ENCODE measurements around the gene CLCF1.

The CLCF1 gene

GRCh38 chr11:67372993-67373647 is at the start of gene CLCF1:
Gene CLCF1 (minus strand): TSS chr11:67373598. CDS start chr11:67373539, 59 bp downstream.
- DNase-seq, result no peak

DNA sequence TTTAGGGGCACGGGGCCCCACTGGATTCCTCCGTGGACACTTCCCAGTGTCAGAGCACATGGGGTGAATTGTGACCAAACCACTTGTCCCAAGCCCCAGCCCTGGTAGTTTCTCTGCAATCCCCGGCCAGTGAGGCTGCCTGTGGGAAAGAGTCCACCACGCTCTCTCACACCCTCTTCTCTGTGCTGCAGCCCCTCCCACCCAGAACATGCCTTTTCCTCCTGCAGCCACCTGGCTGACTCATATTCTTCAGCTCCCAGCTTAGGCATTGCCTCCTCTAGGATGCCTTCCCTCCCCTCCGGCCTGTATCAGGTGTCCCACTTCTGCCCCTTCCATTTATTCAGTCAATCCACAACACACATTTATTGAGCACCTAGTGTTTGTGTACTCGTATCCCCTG is 49.5 kb upstream of the CLCF1 start:
- no peak for DNase-seq

DNA sequence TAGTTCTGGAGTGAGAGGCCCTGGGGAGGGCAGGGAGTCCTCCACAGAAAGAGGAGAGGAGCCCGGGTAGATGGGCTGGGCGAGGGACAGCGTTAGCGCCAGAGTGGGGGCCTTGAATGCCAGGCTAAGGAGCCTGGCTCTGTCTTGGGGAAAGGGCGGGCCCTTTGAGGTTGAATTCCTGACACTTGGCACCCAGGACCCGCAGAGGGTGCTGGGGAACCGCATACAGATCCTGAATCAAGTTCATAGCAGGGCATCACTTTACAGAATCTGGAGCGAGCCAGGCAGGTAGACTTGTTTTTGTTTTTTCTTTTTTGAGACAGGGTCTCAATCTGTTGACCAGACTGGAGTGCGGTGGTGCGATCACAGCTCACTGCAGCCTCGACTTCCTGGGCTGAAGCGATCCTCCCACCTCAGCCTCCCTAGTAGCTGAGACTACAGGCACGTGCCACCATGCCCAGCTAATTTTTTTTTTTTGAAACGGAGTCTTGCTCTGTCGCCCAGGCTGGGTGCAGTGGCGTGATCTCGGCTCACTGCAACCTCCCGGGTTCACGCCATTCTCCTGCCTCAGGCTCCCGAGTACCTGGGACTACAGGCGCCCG is 48.1 kb upstream of the CLCF1 start:
- DNase-seq, result no peak

DNA sequence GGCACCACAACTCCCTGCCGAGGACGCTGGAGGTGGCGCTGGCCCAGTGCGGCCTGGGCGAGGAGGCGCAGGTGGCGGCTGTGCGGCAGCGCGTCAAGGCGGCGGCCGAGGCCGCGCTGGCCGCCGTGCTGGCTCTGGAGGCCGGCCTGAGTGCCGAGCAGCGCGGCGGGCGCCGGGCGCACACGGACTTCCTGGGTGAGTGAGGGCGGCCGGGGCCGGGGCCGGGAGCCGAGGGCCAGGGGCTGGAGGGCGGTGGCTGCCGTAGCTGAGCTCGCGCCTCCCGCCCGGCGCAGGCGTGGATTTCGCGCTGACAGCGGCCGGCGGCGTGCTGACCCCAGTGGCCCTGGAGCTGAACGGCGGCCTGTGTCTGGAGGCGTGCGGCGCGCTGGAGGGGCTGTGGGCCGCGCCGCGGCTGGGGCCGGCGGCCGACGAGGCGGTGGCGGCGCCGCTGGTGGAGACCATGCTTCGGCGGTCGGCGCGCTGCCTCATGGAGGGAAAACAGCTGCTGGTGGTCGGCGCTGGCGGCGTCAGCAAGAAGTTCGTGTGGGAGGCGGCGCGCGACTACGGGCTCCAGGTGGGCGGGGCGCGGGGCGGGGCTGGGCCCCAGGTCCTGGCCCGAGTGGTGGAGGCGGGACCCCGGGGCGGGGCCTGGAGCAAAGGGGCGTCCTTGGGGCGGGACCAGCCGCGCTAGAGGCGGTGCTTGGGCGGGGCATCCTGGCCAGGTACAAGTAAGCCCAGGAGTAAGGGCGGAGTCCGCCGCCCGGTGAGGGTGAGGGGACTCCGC is 47.4 kb upstream of the CLCF1 start:
- DNase-seq, result peak; percentile 97 to 100

DNA sequence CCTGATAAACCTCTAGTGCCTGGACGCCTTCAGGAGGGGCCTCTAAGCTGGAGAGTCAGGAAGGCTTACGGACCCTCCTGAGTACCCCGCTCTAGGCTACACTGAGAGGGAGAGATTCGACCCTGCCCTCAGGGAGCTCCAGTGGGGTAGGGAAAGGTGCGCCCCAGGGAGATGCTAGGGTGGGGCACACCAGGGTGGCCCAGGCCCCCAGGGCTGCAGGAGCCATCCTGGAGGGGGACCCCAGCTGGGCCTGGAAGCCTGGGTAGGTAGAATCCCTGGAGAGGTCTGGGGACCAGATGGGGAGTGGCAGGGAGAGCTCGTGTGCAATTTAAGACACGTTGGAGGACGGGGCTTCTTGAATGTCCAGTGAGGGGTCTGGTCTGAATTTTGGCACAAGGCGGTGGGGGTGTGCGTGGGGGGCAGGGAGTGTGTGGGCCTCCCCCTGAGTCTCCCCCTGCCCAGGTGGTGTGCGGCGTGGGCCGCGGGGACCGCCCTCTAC is 46.8 kb upstream of the CLCF1 start:
- DNase-seq, result no peak

DNA sequence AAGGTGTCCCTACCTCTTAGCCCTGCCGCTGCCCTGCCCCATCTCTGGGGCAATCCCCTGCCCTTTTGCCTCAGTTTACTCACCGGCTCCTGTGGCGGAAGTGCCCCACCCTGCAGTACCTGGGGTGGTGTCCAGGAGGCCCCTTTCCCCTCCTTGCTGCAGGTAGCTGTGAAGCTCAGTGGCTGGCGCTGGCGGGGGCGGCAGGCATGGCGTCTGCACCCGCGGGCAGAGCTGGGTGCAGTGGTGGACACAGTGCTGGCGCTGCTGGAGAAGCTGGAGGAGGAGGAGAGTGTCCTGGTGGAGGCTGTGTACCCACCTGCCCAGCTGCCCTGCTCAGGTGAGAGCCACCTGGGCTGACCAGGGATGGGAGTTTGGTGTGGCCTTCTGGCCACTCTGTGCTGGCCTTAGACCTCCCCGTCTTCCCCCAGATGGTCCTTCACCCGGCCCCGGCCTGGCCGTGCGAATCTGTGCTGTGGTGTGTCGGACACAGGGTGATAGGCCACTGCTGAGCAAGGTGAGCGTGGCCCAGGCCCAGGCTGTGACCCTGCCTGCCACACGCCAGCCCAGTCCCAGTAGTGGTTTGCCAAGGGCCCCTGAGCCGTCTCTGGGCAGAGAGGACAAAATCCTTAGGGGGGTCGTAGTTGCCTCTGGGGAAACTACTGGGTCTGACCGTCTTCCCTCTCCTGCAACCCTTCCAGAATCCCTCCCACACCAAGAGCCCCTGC is 46.1 kb upstream of the CLCF1 start:
- DNase-seq, result no peak

GRCh38 chr11:67418476-67419281 is 45.3 kb upstream of the CLCF1 start:
- no peak for DNase-seq

DNA sequence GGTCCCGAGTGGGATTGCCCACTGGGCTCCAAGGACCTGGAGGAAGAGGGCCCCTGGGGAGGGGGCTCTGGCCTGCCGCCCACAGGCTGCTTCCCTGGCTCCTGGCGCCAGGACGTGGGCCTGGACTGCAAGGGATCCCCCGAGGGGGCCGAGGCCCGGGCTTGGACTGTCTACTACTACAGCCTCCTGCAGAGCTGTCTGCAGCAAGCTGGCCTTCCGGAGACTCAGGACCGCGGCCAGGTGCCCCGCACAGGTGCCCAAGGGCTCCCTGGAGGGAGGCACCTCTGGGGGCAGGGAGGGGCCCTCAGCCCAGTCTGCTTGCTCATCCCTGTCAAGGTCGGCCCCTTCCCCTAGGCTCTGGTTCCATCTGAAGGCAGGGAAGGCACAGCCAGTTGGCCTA is 44.0 kb upstream of the CLCF1 start:
- no peak for DNase-seq

- peak in 1 of 2 experiments; percentile 82 for DNase-seq
Measured at GRCh38 chr11:67416416-67417335, 43.3 kb upstream of the CLCF1 start.

GRCh38 chr11:67415501-67416304 is 42.3 kb upstream of the CLCF1 start, which contains the start of gene CARNS1:
Gene CARNS1 (plus strand): TSS chr11:67415678. CDS start chr11:67416200, 522 bp downstream.
- DNase-seq, result no peak

DNA sequence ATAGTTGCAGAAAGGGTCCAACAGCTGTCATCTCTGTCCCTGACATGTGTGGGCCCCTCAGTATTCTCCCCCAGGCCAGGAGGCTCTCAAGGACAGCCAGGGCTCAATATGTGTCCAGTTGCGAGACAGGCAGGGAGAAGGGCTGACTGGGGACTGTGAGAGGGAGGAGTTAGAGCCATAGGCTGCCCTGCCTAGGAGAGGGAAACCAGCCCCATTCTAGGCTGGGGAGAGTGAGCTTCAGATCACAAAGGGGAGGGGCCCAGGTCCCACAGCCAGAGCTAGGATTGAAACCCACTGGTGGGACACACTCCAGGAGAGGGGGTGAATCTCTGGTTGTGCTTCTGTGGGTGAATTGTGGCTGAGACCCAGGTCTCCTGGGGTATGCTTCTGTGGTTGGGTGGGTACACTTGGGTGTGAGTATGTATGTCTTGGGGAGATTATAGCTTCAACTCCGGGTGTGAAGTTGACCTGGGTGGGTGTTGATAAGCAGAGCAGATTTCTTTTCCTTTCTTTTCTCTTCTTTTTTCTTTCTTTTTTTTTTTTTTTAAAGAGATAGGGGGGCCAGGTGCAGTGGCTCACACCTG is 40.0 kb upstream of the CLCF1 start:
- no peak for DNase-seq

- DNase-seq, result no peak
Measured at GRCh38 chr11:67412495-67413179, 39.2 kb upstream of the CLCF1 start.

DNA sequence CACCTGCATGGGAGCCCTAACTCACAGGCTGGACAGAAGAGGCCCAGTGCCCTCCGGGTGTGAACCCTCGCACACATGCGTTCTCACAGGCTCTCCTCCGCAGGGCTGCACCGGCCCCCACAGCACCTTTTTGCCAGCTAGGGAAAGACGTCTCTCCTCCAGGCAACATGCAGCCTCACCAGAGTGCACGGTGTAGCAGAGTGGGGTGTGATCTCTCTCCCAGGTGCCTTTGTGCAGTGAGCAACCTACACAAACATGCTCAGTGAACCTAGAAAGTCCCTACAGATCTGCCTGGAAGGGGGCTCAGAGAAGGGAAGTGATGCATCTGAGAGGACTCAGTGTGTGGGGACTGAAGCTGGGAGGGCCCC is 38.4 kb upstream of the CLCF1 start:
- DNase-seq, result no peak

DNA sequence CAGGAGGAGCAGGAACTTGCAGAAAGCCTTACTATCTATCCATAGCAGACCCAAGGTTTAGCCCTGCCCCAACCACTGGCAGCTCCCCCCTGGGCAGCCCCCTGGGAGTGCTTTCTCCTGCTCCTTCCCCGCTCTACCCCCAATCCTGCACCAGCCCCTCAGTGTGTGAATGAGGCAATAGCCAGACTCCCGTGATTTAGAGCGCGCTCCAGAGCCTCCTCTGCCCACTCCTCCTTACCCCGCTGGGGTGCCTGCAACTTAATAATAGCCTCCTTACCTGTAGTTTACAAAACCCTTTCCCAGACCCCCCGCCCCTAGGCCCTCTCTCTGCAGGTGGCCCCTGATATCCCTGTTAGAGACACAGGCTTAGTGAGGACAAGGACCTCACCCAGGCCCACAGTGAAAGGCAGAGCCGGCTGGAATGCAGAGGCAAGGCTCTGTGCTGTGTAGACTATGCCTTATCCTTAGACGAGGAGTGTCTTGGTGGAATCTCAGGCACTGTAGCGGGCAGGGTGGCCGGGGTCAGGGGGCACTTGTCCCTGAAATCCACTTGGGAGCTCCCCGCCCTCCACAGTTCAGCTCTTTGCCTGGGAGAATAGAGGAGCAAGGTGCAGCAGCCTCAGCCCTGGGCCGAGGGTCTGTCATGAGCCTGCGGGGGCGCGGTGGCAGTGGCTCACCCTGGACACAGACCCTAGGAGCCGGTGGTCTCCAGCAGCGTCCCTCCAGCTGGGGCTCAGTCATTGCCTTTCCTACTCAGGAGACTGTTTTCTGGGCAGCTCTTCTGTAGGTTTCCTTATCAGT is 37.8 kb upstream of the CLCF1 start:
- DNase-seq, result no peak

DNA sequence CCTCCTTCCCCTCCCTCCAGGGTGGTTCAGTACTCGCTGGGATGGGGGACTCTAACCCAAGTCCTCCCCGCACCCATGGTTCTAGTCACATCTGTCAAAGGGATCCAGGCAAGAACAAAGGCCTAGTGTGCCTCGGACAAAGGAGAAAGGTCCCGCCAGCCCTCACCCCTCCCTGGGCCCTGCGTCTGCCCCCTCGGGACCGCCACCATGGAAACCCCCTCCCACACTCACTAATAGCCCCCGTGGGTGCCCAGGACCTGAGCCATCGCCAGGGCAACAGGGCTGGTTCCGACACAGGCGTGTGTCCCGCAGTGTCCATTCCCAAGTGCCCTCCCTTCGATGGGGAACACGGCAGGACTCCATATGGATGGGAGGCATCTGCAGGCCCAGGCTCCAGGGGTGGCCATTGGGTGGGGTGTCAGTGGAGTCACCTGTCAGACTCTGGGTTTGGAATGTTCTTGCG is 37.0 kb upstream of the CLCF1 start:
- no peak for DNase-seq

- DNase-seq, result no peak
Measured at GRCh38 chr11:67409781-67410368, 36.5 kb upstream of the CLCF1 start.

GRCh38 chr11:67409261-67409666 is 35.9 kb upstream of the CLCF1 start:
- peak in 1 of 2 experiments; percentile 56 for DNase-seq
